OCI-LY1 (cell line): ENCODE results near the gene BIK.
"Not testable (repeated sequence)": the region's sequence is repeated elsewhere in the genome, so short reads cannot be mapped to it uniquely, and the experiment has no call there.

Experiments
- CTCF ChIP-seq: fragments of 200-600 bp; sonication (generic), shearing (Covaris generic); IDR thresholded peaks from 2 replicates; pipeline ENCODE4 v1.5.1; 2017; ENCODE audit warnings: mild to moderate bottlenecking, antibody characterized with exemption, low read length, moderate library complexity, mixed read lengths
- EZH2 ChIP-seq: fragments of 200-600 bp; sonication (generic), shearing (Covaris generic); IDR thresholded peaks from 2 replicates; pipeline ENCODE4 v1.8.0; 2017; ENCODE audit warnings: borderline replicate concordance, mixed run types, mild to moderate bottlenecking, antibody characterized with exemption, low read length, moderate library complexity, mixed read lengths

GRCh38 chr22:43104056-43104625, 6.4 kb upstream of the BIK start:
- TF ChIP-seq CTCF, EZH2: not testable (repeated sequence)
